ENCODE results near the gene COL6A1.

The COL6A1 gene

DNA sequence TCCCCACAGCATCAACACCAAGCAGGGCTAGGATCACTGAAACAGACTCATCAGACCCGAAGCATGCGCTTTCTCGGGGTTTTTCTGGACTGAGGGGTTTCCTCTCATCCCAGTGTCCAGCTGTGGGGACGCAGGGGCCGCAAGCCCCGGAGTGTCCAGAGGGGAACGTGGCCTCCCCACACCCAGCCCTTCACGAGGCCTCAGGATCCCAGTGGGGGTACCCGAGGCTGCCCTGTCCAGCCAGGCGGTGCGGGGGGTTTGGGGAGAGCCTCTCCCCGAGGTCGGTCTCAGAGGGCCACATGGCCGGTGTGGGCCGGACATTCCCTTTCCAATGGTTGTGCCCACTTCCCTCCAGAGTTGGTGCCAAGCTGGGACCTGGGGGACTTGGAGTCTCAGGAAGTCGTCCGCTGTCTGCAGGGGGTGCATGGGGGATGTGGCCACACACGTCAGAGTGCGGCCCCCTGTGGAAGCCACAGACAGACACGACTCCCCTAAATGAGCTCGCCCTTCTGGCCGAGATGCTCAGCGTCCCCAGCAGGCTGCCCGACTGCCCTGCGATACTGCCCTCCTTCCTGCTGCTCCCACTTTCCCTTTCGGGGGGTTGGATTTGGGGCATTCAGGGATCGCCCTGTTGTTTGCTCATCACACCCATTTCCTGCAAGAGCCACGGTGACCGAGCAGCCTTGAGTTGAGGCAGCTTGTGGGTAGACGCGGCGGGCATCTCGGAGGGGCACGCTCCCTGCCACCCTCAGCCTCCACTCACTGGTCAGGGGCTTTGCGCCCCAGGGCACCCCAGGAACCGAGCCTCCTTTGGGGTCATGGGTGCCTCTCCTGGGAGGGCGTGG lies 4.1 kb downstream of the COL6A1 start:
- H3K9ac ChIP-seq (ENCODE audit: insufficient read length, low read depth) = no peak overlapping the region
- peaks cover 20% of the 10 kb centered on the region for H3K27me3 ChIP-seq (ENCODE audit: insufficient read depth, insufficient read length)
- H3K4me1 ChIP-seq (ENCODE audit: insufficient read depth, insufficient read length) = peaks cover 14% of the 10 kb centered on the region
- no peak for DNase-seq (ENCODE audit: low read depth, low spot score)
- peaks cover 68% of the 10 kb centered on the region for H3K36me3 ChIP-seq (ENCODE audit: insufficient read depth, insufficient read length, low read length)
- no peaks in the 10 kb centered on the region for H3K9me3 ChIP-seq (ENCODE audit: insufficient read depth, low read length)
- TF ChIP-seq YY1 (IDR thresholded peaks at IDR 0.05; ENCODE audit: insufficient read depth, insufficient read length) (no peak), ZNF274 (IDR thresholded peaks at IDR 0.05; ENCODE audit: low read depth, low read length) (no peak), SUZ12 (IDR thresholded peaks at IDR 0.05; ENCODE audit: extremely low read depth, insufficient read depth, insufficient read length) (no peak)
- H3K4me3 ChIP-seq (ENCODE audit: insufficient read length, low read depth) = no peak overlapping the region

GRCh38 chr21:45986316-45987051 lies 4.9 kb downstream of the COL6A1 start:
- Histone ChIP-seq H3K27me3 (ENCODE audit: insufficient read depth, insufficient read length) (peaks cover 17% of the 10 kb centered on the region), H3K9me3 (ENCODE audit: insufficient read depth, low read length) (no peaks in the 10 kb centered on the region), H3K4me3 (ENCODE audit: insufficient read length, low read depth) (no peak overlapping the region), H3K4me1 (ENCODE audit: insufficient read depth, insufficient read length) (peaks cover 16% of the 10 kb centered on the region), H3K9ac (ENCODE audit: insufficient read length, low read depth) (no peak overlapping the region), H3K36me3 (ENCODE audit: insufficient read depth, insufficient read length, low read length) (peaks cover 74% of the 10 kb centered on the region)
- DNase-seq (ENCODE audit: low read depth, low spot score) = no peak
- TF ChIP-seq YY1 (IDR thresholded peaks at IDR 0.05; ENCODE audit: insufficient read depth, insufficient read length) (no peak), SUZ12 (IDR thresholded peaks at IDR 0.05; ENCODE audit: extremely low read depth, insufficient read depth, insufficient read length) (no peak), ZNF274 (IDR thresholded peaks at IDR 0.05; ENCODE audit: low read depth, low read length) (no peak)

DNA sequence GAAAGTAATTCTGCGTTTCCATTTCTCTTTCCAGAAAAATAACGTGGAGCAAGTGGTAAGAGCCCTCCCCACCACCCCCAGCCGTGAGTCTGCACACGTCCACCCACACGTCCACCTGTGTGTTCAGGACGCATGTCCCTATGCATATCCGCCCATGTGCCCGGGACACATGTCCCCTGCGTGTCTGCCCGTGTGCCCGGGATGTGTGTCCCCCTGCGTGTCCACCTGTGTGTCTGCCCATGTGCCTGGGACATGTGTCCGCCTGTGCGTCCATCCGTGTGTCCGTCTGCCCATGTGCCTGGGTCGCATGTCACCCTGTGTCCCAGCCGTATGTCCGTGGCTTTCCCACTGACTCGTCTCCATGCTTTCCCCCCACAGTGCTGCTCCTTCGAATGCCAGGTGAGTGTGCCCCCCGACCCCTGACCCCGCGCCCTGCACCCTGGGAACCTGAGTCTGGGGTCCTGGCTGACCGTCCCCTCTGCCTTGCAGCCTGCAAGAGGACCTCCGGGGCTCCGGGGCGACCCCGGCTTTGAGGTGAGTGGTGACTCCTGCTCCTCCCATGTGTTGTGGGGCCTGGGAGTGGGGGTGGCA lies 5.6 kb downstream of the COL6A1 start:
- no peak for DNase-seq (ENCODE audit: low read depth, low spot score)
- H3K9me3 ChIP-seq (ENCODE audit: insufficient read depth, low read length) = no peaks in the 10 kb centered on the region
- H3K4me3 ChIP-seq (ENCODE audit: insufficient read length, low read depth) = no peak overlapping the region
- H3K4me1 ChIP-seq (ENCODE audit: insufficient read depth, insufficient read length) = peaks cover 16% of the 10 kb centered on the region
- H3K27me3 ChIP-seq (ENCODE audit: insufficient read depth, insufficient read length) = peaks cover 12% of the 10 kb centered on the region
- peaks cover 82% of the 10 kb centered on the region for H3K36me3 ChIP-seq (ENCODE audit: insufficient read depth, insufficient read length, low read length)
- no peak for TF ChIP-seq ZNF274 (IDR thresholded peaks at IDR 0.05; ENCODE audit: low read depth, low read length)
- TF ChIP-seq YY1 (IDR thresholded peaks at IDR 0.05; ENCODE audit: insufficient read depth, insufficient read length) = no peak
- TF ChIP-seq SUZ12 (IDR thresholded peaks at IDR 0.05; ENCODE audit: extremely low read depth, insufficient read depth, insufficient read length) = no peak
- no peak overlapping the region for H3K9ac ChIP-seq (ENCODE audit: insufficient read length, low read depth)

GRCh38 chr21:45988366-45989347 lies 7.1 kb downstream of the COL6A1 start:
- Histone ChIP-seq H3K4me3 (ENCODE audit: insufficient read length, low read depth) (no peak overlapping the region), H3K9me3 (ENCODE audit: insufficient read depth, low read length) (no peaks in the 10 kb centered on the region), H3K27me3 (ENCODE audit: insufficient read depth, insufficient read length) (no peaks in the 10 kb centered on the region), H3K36me3 (ENCODE audit: insufficient read depth, insufficient read length, low read length) (peaks cover 91% of the 10 kb centered on the region), H3K4me1 (ENCODE audit: insufficient read depth, insufficient read length) (peaks cover 7% of the 10 kb centered on the region), H3K9ac (ENCODE audit: insufficient read length, low read depth) (no peak overlapping the region)
- TF ChIP-seq ZNF274 (IDR thresholded peaks at IDR 0.05; ENCODE audit: low read depth, low read length) = no peak
- TF ChIP-seq SUZ12 (IDR thresholded peaks at IDR 0.05; ENCODE audit: extremely low read depth, insufficient read depth, insufficient read length) = no peak
- no peak for TF ChIP-seq YY1 (IDR thresholded peaks at IDR 0.05; ENCODE audit: insufficient read depth, insufficient read length)
- no peak for DNase-seq (ENCODE audit: low read depth, low spot score)

DNA sequence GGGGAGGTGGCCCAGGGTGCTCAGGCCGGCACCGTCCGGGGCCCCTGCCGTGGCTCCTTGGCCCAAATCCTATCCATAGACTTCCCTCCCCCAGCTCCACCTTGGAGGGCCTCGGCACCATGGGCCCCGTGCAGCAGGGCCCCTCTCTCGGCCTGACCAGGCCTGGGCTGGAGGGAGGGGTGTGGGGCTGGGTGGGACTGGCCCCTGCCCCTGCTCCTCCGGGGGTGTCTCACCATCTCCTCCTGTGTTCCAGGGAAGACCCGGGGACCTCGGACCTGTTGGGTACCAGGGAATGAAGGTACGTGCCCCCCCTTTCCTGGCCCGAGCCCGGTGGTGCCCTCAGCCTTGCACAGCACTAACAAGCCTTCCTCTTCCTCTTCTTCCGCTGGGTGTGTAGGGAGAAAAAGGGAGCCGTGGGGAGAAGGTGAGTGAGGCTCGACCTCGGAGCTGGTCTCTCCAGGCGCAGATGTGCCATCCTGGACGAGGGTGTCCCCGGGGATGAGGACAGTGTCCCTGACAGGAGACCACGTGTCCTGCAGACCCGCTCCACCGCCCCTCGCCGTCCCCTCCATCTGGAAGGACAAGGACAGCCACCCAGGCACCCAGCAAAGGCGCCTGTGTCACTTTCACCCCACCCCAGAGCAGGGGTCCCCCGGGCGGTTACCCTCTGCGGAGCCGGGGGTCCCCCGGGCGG lies 7.9 kb downstream of the COL6A1 start:
- Histone ChIP-seq H3K9ac (ENCODE audit: insufficient read length, low read depth) (no peak overlapping the region), H3K27me3 (ENCODE audit: insufficient read depth, insufficient read length) (no peaks in the 10 kb centered on the region), H3K4me1 (ENCODE audit: insufficient read depth, insufficient read length) (peaks cover 8% of the 10 kb centered on the region), H3K9me3 (ENCODE audit: insufficient read depth, low read length) (no peaks in the 10 kb centered on the region), H3K4me3 (ENCODE audit: insufficient read length, low read depth) (no peak overlapping the region), H3K36me3 (ENCODE audit: insufficient read depth, insufficient read length, low read length) (peaks cover 91% of the 10 kb centered on the region)
- TF ChIP-seq SUZ12 (IDR thresholded peaks at IDR 0.05; ENCODE audit: extremely low read depth, insufficient read depth, insufficient read length) (no peak), YY1 (IDR thresholded peaks at IDR 0.05; ENCODE audit: insufficient read depth, insufficient read length) (no peak), ZNF274 (IDR thresholded peaks at IDR 0.05; ENCODE audit: low read depth, low read length) (no peak)
- DNase-seq (ENCODE audit: low read depth, low spot score) = no peak
